Mammary epithelial cell (primary cell): Measurements from ENCODE around the gene ZNF595.

ENCODE experiments used
- CTCF ChIP-seq, 2 donors: IDR thresholded peaks in 1 of 2; conservative IDR thresholded peaks in 1 of 2; 2 replicates each; pipeline ENCODE4 v1.5.1; 2011 to 2012; ENCODE audit warnings: inconsistent platforms in 2 of 2, low read length in 2 of 2, mild to moderate bottlenecking in 2 of 2, control low read depth in 1 of 2, low read depth in 1 of 2; ENCODE audit not compliant: insufficient read depth in 1 of 2; ENCODE audit errors: extremely low read depth in 1 of 2
- EZH2 ChIP-seq: IDR thresholded peaks from 2 replicates; pipeline ENCODE4 v1.6.1; 2012; ENCODE audit warnings: low read length, inconsistent platforms, borderline replicate concordance

GRCh38 chr4:113732-114131 is 60.6 kb downstream of the ZNF595 start:
- TF ChIP-seq CTCF (conservative IDR thresholded peaks at IDR 0.05 in 1 of 2, IDR thresholded peaks at IDR 0.05 in 1 of 2; ENCODE audit: extremely low read depth in 1 of 2, insufficient read depth in 1 of 2, low read depth in 1 of 2, low read length in 2 of 2) (no peak), EZH2 (no peak)
